ENCODE data around the gene C20orf173.

Gene C20orf173

DNA sequence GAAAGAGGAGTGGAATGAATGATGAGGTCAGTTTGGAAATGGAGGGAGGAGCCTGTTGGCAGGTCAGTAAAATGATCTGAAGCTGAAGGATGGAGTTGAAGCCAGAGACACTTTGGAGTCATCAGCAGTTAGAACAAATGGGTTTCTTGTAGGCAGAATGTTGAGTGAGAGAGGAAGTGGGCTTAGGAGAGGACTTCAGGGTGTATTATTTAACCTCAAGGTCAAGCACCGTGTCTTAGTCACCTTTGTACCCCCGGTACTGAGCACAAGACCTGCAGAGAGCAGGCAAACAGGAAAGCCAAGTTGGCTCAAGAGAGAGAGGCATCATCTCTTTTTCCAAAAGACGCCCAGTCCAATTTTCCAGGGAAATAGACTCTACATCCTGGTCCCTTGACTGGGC lies 23.3 kb downstream of the C20orf173 start:
- no peak for DNase-seq

GRCh38 chr20:35504751-35505150 lies 24.7 kb downstream of the C20orf173 start:
- DNase-seq: no peak

DNA sequence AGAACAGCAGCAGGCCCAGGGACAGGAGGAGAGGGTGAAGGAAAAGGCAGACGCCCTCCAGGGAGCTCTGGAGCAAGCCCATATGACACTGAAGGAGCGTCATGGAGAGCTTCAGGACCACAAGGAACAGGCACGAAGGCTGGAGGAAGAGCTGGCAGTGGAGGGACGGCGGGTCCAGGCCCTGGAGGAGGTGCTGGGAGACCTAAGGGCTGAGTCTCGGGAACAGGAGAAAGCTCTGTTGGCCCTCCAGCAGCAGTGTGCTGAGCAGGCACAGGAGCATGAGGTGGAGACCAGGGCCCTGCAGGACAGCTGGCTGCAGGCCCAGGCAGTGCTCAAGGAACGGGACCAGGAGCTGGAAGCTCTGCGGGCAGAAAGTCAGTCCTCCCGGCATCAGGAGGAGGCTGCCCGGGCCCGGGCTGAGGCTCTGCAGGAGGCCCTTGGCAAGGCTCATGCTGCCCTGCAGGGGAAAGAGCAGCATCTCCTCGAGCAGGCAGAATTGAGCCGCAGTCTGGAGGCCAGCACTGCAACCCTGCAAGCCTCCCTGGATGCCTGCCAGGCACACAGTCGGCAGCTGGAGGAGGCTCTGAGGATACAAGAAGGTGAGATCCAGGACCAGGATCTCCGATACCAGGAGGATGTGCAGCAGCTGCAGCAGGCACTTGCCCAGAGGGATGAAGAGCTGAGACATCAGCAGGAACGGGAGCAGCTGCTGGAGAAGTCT lies 25.5 kb downstream of the C20orf173 start:
- no peak for DNase-seq

GRCh38 chr20:35503281-35503680 lies 26.2 kb downstream of the C20orf173 start:
- no peak for DNase-seq

DNA sequence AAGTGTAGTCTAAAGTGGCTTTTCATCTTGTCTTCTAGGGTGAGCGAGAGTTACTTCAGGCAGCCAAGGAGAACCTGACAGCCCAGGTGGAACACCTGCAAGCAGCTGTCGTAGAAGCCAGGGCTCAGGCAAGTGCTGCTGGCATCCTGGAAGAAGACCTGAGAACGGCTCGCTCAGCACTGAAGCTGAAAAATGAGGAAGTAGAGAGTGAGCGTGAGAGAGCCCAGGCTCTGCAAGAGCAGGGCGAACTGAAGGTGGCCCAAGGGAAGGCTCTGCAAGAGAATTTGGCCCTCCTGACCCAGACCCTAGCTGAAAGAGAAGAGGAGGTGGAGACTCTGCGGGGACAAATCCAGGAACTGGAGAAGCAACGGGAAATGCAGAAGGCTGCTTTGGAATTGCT lies 27.1 kb downstream of the C20orf173 start:
- DNase-seq: no peak

DNA sequence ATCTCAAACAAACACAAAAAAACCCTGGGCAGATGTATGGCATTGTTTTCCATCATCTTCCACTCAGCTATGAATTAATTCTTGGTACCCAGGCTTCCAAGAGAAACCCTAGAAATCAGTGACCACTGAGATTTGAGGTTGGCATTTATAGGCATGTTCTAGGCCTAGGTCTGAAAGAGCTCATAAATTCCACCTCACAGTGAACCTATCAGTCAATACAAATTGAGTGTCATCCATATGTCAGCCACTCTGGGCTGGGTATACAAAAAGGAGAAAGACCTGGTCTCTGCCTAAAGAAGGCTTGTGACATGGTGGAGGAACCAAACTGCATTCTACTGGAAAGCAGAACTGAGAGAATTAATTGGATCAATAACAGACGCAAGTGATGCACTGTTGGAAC lies 30.2 kb downstream of the C20orf173 start:
- no peak for DNase-seq

DNA sequence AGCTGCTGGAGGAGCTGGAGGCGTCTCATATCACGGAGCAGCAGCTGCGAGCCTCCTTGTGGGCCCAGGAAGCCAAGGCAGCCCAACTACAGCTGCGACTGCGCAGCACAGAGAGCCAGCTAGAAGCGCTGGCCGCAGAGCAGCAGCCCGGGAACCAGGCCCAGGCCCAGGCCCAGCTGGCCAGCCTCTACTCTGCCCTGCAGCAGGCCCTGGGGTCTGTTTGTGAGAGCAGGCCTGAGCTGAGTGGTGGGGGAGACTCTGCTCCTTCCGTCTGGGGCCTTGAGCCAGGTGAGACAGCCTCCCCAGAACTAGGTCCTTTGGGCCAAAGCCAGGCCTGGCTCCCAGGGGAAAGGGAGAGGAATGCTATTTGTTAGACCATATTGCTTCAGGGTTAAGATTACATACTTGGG lies 31.7 kb downstream of the C20orf173 start:
- no peak for DNase-seq

- DNase-seq: no peak
Measured at GRCh38 chr20:35497320-35497719, 32.1 kb downstream of the C20orf173 start.

DNA sequence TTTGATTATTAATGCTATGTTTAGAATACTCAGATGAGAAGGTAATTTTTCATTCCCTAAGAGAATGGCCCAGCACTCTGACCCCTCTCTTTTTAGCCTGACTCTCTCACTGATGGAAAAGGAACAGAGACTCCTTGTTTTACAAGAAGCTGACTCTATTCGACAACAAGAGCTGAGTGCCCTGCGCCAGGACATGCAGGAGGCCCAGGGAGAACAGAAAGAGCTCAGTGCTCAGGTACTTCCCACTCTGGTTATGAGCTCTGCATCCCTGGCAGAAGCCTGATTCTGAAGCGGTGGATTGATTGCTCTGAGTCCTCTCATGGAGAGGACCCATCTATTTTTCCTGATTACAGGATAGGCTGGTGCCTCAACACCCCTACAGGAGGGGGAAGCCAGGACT lies 33.0 kb downstream of the C20orf173 start:
- no peak for DNase-seq

- DNase-seq: no peak
Measured at GRCh38 chr20:35492352-35492751, 37.1 kb downstream of the C20orf173 start.

GRCh38 chr20:35491823-35492222 lies 37.6 kb downstream of the C20orf173 start:
- no peak for DNase-seq

- no peak for DNase-seq
Measured at GRCh38 chr20:35490736-35491181, 38.7 kb downstream of the C20orf173 start.

DNA sequence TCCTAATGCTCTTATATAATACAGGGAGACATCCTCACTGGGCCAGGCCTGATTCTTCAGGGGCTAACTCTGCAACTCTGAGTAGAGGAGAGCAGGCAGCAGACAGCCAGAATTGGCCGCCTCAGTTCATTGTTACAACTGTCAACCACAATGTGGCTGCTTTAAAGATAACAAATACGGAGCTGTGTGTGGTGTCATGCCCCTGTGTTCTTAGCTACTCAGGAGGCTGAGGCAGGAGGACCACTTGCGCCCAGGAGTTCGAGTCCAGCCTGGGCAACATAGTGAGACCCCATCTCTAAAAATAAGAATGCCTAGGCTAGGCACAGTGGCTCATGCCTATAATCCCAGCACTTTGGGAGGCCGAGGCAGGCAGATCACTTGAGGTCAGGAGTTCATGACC lies 39.7 kb downstream of the C20orf173 start:
- no peak for DNase-seq

DNA sequence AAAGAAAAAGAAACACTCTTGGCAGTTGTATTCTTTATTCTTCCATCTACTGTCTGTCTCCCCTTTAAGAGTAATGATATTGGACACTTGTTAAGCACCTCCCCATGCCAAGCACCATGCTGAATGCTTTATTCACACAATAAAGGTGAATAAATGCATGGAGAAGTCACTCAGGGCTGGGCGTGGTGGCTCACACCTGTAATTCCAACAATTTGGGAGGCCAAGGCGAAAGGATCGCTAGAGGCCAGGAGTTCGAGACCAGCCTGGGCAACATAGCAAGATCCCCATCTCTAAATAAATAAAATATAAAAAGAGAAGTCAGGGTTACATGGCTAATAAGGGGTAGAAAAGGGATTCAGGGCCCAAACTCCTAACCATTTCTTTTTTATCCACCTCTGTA lies 42.0 kb downstream of the C20orf173 start:
- no peak for DNase-seq

DNA sequence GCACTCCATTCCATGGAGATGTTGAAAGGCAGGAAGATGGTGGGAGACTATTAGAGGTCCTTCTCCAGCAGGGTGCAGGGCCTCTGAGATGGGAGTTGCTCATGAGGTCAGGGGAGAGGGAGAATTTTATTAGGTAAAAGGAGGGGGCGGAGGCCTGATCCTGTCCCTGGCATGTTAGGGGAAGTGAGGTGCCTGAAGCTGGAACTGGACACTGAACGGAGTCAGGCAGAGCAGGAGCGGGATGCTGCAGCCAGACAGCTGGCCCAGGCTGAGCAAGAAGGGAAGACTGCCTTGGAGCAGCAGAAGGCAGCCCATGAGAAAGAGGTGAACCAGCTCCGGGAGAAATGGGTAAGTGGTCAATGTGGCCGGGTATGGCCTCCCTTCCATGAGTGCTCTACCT lies 49.7 kb downstream of the C20orf173 start:
- no peak for DNase-seq

- no peak for DNase-seq
Measured at GRCh38 chr20:35478804-35479472, 50.5 kb downstream of the C20orf173 start.

Data from EL (cell line).